ENCODE measurements around the gene GBX1.

GBX1 gene

DNA sequence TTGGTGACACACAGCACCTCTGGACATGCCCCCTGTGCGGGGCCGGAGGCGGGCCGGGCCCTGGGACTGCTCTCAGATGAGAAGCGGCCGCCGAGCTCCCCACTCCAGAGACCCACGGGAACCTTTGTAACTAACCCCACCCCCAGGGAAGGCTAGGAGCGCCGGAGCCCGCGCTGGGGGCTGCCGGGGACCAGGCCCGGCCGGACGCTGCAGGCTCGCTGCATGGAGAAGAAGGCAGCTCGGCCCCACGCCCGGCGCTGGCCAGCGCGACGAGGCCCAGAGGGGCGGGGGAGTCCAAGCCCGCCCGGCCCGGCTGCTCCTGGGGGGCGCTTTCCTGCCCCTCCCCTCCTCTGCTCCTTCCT is 44.7 kb downstream of the GBX1 start:
- Histone ChIP-seq H3K9ac (no peak overlapping the region), H3K36me3 (ENCODE audit: control insufficient read depth, insufficient read depth, low read length) (no peaks in the 10 kb centered on the region), H3K4me1 (no peaks in the 10 kb centered on the region), H3K79me2 (peaks cover 17% of the 10 kb centered on the region), H3K27ac (no peak overlapping the region), H3K9me3 (ENCODE audit: control insufficient read depth, low read length) (no peaks in the 10 kb centered on the region), H2AFZ (no peak overlapping the region), H3K4me3 (ENCODE audit: low read depth, low read length) (no peak overlapping the region), H3K4me2 (ENCODE audit: low read length) (no peak overlapping the region), H3K27me3 (ENCODE audit: control insufficient read depth, insufficient read depth, low read length) (no peaks in the 10 kb centered on the region)
- TF ChIP-seq, protein P1, sequence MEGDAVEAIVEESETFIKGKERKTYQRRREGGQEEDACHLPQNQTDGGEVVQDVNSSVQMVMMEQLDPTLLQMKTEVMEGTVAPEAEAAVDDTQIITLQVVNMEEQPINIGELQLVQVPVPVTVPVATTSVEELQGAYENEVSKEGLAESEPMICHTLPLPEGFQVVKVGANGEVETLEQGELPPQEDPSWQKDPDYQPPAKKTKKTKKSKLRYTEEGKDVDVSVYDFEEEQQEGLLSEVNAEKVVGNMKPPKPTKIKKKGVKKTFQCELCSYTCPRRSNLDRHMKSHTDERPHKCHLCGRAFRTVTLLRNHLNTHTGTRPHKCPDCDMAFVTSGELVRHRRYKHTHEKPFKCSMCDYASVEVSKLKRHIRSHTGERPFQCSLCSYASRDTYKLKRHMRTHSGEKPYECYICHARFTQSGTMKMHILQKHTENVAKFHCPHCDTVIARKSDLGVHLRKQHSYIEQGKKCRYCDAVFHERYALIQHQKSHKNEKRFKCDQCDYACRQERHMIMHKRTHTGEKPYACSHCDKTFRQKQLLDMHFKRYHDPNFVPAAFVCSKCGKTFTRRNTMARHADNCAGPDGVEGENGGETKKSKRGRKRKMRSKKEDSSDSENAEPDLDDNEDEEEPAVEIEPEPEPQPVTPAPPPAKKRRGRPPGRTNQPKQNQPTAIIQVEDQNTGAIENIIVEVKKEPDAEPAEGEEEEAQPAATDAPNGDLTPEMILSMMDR (IDR thresholded peaks at IDR 0.05) = no peak

DNA sequence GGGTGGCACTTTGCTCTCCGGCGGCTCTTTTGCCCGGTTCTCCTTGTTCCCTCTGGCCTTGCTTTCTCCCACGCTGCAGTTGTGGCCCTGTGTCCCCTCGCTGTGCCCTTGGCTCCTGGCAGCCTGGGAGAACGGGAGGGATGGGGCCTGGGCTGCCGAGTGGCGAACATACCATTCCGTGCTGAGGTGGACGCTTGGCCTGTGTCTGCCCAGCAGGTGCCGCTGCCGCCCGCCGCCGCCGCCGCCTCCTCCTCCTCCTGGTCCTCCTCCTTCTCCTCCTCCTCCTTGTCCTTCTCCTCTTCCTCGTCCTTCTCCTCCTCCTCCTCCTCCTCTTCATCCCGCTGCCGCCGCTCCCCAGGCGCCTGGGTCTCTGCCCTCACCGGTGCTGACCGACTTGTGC is 45.2 kb downstream of the GBX1 start:
- H3K27ac ChIP-seq = no peak overlapping the region
- H3K4me2 ChIP-seq (ENCODE audit: low read length) = no peak overlapping the region
- H3K27me3 ChIP-seq (ENCODE audit: control insufficient read depth, insufficient read depth, low read length) = no peaks in the 10 kb centered on the region
- H3K4me3 ChIP-seq (ENCODE audit: low read depth, low read length) = no peak overlapping the region
- no peak overlapping the region for H3K9ac ChIP-seq
- no peak overlapping the region for H2AFZ ChIP-seq
- H3K36me3 ChIP-seq (ENCODE audit: control insufficient read depth, insufficient read depth, low read length) = no peaks in the 10 kb centered on the region
- H3K9me3 ChIP-seq (ENCODE audit: control insufficient read depth, low read length) = no peaks in the 10 kb centered on the region
- no peaks in the 10 kb centered on the region for H3K4me1 ChIP-seq
- TF ChIP-seq, protein P1 (IDR thresholded peaks at IDR 0.05) = no peak
- peaks cover 17% of the 10 kb centered on the region for H3K79me2 ChIP-seq

DNA sequence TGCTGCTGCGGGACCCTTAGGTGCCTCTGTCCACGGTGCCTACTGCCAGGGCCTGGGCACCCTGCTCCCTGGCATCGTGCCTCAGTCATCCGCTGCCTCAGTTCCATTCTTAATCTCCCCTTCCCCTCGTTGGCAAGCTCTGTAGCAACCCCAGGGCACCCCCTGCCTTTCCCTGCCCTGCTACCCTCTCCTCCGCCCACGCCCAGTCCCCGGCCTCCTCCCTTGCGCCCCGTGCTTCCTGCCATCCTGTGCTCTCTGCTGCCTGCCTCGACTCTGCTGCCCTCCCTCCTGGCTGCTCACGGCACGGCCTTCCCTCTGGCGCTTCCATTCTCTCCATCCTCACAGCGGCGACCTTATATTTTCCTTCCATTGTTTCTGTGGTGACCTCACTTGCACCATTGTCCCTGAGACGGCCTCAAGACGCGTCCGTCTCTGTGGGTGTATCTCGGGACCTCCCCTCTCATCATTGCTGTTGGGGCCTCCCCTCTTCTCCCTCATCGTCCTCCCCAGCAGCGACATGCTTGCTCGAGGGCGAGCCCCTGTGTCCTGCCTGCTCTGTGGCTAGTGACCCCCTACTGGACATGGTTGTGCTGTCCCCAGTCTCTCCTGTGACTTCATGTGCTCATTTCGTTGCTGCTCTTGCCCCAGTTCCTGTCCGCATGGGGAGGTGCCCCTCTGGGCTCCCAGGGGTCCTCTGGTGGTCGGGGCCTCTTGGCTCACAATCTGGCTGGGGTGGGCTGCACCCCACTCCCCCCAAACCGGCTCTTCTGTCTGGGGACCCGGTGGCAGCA is 45.9 kb downstream of the GBX1 start:
- no peak overlapping the region for H3K9ac ChIP-seq
- H3K4me1 ChIP-seq = no peaks in the 10 kb centered on the region
- no peak overlapping the region for H3K4me2 ChIP-seq (ENCODE audit: low read length)
- TF ChIP-seq, protein P1 (IDR thresholded peaks at IDR 0.05) = no peak
- H3K27ac ChIP-seq = no peak overlapping the region
- peaks cover 19% of the 10 kb centered on the region for H3K79me2 ChIP-seq
- H3K27me3 ChIP-seq (ENCODE audit: control insufficient read depth, insufficient read depth, low read length) = no peaks in the 10 kb centered on the region
- H3K4me3 ChIP-seq (ENCODE audit: low read depth, low read length) = no peak overlapping the region
- H2AFZ ChIP-seq = no peak overlapping the region
- no peaks in the 10 kb centered on the region for H3K36me3 ChIP-seq (ENCODE audit: control insufficient read depth, insufficient read depth, low read length)
- H3K9me3 ChIP-seq (ENCODE audit: control insufficient read depth, low read length) = no peaks in the 10 kb centered on the region

DNA sequence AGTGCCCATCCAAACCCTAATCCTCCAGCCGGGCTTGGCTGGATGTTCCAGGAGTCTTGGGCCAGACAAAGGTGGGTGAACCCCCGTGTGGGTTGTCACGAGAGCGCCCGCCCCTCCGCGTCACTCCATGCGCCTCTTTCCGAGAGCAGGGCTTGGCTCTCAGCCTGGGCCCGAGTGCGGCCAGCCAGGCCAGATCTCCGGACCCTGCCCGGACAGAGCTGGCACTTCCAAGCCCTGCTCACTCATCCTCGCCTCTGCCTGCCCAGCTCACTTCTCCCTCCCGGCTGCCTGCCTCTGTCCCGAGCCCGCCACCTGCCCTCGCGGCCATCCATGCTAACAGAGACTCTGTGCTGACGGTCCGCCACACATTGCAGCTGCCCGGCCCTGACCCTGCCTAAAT is 46.6 kb downstream of the GBX1 start:
- Histone ChIP-seq H3K4me3 (ENCODE audit: low read depth, low read length) (no peak overlapping the region), H3K4me2 (ENCODE audit: low read length) (no peak overlapping the region), H3K36me3 (ENCODE audit: control insufficient read depth, insufficient read depth, low read length) (no peaks in the 10 kb centered on the region), H2AFZ (no peak overlapping the region), H3K9ac (no peak overlapping the region), H3K79me2 (peaks cover 25% of the 10 kb centered on the region), H3K4me1 (peaks cover under 1% of the 10 kb centered on the region), H3K9me3 (ENCODE audit: control insufficient read depth, low read length) (no peaks in the 10 kb centered on the region), H3K27ac (no peak overlapping the region), H3K27me3 (ENCODE audit: control insufficient read depth, insufficient read depth, low read length) (no peaks in the 10 kb centered on the region)
- TF ChIP-seq, protein P1 (IDR thresholded peaks at IDR 0.05) = no peak

DNA sequence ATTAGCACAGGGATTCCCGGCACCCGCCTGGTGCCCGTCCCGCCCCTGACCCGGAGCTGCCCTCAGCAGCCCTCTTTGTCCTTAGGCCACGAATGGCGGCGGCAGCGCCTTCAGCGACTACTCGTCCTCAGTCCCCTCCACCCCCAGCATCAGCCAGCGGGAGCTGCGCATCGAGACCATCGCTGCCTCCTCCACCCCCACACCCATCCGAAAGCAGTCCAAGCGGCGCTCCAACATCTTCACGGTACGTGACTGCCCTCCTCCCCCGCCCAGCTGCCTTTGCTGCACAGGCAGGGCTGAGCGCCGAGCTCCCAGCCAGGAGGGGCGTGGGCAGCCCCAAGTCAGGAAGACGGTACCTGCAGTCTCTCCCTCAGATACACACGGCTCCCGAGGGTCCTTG is 47.6 kb downstream of the GBX1 start:
- Histone ChIP-seq H3K27me3 (ENCODE audit: control insufficient read depth, insufficient read depth, low read length) (no peaks in the 10 kb centered on the region), H3K4me2 (ENCODE audit: low read length) (no peak overlapping the region), H3K27ac (no peak overlapping the region), H3K36me3 (ENCODE audit: control insufficient read depth, insufficient read depth, low read length) (no peaks in the 10 kb centered on the region), H3K79me2 (peaks cover 21% of the 10 kb centered on the region), H2AFZ (no peak overlapping the region), H3K4me1 (peaks cover 2% of the 10 kb centered on the region), H3K9ac (no peak overlapping the region), H3K9me3 (ENCODE audit: control insufficient read depth, low read length) (no peaks in the 10 kb centered on the region), H3K4me3 (ENCODE audit: low read depth, low read length) (no peak overlapping the region)
- TF ChIP-seq, protein P1 (IDR thresholded peaks at IDR 0.05) = no peak

All from parathyroid adenoma (tissue), 2 donors.